Right forelimb (tissue), 1 donor: Measurements from ENCODE around the gene HOTAIR.

Source experiments
- DNase-seq: peaks from one replicate; pipeline ENCODE4 v3.0.0-alpha.2; 2018

The HOTAIR gene

DNA sequence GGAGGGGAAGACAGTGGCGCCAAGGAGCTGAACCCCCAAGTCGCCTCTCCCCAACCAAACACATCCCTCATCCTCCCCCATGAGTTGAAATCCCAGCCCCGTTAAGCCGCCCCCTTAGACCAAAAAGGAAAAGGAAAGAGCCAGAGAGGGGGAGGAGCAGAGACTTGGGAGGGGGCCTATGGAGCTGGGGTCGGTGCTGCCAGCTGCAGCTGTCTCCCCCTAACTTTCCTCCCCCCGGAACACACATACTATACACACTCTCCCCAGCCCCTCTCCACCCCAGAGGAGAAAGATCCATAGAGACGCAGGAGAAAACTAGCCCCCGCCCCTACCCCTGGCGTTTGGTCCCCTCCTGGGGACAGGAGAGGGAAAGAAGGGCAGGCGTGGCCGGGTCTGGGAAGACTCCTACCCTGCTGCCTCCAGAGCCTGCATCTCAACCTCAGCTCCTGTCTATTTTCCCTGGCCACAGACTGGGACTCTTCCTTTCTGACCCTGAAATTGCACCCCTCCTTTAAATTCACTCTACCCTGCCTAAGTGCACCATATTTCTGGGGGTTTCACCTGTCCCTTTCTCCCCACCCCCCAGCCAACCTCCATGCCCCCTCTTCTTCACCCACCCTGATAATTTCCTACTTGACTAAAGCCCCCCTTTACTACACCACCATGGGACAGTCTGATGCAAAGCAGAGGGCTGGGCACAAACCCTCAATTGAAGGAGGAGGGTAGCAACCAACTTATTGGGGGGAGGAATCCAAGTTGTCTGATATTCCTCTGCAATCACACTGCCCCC, 23.6 kb upstream of the HOTAIR start:
- no peak for DNase-seq

DNA sequence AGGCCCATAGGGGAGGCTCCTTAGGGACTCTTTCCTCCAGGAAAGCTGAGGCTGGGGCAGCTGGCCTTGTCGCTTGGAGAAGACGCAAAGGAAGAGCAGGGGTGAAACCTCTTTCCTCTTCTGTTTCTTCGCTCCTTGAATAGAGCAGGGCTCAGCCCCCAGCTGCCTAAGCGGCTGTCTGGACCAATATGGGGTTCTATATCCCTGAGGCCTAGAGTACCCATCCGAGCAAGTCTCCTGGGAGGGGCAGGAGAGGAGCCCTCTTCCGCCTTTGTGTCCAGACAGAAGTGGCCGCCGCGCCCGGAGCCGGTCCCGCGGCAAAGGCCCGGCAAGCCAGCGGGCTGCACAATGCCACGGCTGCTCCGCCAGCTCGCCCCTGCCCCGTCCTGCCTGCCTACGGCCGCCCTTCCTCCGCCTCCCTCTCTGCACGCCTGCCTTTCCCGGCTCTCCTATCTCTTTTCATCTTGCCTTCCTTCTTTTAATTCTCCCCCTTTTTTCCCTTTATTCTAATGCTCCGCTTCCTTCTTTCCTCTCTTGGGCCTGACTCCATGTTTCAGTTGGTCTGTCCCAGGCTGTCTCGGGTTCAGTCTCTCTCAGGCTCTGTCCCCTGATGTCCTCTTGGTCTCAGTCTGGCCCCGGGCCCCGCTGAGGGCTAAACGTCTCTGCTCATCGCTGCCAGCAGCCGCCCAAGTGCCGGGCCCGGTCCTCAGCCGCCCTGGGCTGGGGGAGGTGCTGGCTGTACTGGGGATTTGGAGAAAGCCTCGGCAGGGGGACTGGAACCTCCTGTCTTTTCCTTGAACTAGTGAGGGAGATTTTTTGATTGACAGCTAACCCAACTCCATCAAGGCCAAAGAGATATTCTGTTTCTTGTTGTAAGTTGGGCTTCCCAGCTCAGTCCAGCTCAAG, 22.7 kb upstream of the HOTAIR start:
- DNase-seq: no peak

DNA sequence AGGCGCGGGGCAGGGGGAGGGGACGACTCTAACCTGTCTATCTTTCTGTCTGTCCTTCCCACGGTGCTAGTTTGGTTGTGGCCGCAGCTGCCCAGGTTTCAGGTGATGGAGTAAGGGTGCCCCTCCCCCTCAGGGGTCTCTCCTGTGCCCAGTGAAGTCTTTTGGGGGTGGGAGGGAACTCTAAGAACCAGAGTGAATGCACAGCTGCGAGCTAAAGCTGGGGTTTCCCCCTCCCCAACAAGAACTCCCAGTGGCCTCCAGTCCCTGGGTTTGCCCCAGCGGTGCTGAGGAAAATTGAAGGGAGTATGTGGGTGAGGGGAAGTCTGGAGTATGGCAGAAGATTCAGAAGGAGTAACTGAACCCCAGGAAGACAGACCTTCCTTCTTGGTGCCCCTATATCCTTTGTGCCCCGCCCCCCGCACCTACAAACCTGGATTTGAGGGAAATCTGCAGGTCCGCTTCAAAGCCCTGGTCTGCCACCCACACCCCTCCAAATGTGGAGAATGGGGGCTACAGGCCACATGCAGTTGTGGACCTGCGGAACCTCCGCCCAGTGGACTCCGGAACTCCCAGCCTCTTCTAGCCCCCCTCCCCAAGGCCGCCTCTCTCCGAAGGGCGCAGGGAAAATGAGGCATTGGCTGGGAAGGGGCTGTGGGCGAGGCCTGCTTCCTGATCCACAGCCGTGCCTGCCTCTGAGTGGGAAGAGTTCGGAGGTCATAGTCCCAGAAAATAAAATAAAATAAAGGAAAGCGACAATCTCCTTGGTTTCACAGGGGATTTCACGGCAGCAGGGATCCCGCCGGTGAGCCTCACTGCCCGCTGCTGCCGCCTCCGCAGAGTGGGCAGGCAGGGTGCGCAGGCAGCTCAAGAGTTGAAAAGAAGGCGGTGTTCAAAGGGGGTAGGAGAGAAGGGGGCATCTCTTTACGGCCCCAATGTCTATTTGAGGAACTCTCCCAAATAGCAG, 21.8 kb upstream of the HOTAIR start:
- DNase-seq: no peak

DNA sequence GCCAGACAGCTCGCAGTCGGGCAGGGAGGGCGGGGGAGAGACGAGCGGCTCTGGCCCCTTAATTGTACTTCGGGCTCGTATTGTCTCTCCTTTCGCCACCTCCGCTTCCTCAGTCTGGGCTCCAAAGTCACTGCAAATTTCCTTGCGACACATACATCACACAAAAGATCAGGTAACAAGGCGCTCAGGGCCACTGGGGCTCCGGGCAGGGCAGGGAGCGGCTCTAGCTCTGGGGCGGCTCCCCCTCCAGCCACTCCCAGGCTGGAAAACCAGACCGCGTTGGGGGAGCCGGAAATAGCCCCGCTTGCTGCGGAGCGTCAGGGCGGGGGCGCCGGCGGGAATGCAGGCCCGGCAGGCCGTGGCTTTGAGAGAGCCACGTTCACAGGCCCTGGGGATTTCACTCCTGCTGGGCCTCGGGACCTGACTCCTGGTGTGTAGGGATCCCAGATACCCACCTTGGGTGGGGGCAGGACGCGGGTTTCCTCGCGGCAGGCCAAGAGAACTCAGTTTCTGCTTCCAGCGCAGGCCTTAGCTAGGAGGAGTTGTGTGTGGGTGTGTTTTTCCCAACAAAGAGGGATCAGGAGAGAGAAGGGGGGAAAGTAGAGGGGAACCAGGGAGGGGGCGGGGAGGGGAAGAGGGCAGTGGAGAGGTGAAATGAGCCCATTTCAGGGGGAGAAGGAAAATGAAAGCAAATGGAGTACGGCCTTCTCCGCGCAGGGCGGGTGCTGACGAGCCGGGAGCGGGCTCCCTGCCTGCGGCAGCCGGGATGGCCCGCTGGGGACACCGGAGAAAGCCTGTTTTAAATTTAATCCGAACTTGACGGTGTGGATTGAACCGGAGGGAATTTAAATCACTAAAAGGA, 20.9 kb upstream of the HOTAIR start:
- no peak for DNase-seq

DNA sequence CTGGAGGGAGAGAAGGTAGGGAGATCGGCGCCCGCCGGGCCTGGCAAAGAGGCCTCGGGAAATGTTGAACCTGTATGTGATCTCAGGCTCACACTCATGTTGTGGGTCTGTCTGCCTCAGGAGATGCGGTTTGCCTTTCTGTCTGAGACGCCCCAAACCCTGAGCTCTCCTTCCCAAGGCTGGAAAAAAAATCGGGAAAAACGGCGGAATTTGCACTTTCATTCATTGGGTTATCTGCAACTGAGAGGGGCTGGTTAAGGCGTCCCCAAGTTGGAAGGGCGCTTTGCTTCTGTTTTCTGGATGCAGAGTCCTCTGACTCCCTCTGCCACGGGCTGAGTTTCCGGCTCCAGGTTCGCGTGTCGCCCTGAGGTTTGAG, 20.2 kb upstream of the HOTAIR start:
- no peak for DNase-seq

DNA sequence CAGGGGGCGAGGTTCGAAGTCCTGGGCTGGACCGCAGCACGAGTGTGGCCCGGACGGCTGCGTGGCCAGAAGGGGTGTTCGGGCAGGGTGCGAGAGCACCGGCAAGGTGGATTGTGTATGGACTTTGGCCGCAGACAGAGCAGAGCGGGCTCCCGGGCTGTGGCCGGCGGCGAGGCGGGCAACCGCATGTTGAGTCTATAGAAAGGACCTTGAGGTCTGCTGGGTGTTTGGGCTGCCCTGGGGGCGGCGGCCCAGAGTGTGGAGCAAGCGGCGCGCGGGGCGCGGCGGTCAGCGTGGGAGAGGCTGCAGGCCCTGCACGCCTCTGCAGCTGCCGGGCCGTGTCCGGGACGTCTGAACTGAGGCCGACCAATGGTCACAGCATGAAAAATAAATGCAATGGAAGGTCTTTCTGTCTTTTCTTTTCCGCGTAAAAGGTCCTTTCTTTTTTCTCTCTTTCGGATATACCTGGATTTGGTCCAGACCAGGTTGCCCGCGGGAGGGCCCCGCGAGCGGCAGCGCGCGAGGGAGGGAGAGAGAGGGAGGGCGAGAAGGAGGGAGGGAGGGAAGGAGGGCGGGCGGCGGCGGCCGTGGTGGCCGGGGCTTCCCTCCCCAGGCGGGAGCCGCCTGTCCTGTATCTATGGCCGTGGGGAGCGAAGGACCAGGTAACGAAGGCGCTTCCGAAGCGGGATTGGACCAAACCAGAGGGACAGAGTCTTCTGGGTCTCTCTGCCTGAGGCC, 19.7 kb upstream of the HOTAIR start:
- DNase-seq: no peak

DNA sequence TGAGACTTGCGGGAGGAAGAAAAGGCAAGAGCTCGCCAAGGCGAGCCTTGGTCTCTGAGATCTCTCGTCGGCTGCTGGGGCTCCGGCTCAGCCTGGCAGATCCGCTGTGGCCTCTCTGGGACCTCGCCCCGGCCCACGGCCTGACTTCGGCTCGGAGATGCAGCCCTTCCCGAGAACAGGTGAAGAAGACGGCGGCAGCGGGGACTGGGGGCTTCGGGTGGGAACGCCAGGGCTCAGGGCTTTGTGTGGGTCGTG, 19.2 kb upstream of the HOTAIR start:
- no peak for DNase-seq

DNA sequence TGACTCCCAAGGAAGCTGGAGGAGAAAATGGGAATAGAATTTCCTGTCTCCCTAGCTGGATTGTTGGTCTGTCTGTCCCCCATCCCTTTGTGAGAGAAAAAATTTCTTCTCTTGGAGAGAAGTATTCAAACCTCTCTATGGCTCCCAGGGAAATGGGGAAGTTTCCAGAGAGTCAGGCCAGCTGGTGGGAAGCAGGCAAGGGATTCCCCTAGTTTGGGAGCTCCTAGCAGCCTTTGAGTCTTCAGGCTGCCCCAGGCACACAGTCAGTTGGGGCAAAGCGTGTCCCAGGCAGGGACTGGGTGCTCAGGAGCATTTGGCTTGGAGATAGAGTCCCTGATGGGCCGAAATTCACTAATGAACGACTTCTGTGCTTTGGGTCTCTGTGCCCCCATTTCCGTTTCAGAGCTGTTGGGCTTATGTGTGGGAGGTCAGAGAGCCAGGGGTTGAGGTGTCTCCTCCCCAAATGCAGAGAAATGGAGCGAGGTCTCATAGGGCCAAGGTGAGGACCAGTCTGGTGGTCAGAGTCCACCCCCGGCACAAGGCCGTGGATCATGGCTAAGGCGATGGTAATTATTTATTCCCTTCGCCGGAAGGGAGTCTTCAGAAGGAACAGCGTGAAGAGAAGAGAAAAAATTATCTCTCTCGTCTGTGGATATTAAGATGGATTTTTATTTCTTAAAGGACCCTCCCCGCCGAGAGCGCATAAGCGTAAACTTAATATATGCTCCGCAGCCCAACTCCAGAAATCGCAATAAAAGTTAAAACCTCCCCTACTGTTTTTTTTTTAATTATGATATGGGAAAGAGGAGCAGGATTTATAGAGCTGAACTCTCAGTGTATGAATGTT, 18.6 kb upstream of the HOTAIR start:
- DNase-seq: no peak

DNA sequence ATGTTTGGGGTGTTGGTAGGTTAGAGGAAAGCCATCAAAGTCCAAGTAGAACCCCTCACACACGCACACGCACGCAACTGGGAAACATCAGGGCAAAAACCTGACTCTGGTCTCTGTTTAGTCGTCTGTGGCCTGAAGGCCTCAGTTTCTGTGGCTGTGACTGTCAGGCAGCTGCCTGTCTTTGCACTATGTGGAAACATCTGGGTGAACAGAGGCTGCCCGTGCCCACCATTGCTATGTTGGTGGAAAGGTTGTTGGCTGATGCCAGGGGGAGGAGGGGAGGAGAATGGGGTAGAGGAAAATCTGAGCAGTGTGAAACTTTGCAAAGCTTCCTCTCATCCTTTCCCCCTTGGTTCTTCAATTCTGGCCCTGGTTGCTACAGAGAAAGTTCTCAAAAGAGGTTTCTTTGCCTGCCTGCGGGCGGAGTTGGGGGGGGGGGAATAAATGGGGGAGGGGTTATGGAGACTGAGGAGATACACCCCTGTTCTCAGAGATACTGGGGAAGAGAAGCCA, 17.7 kb upstream of the HOTAIR start:
- DNase-seq: no peak

DNA sequence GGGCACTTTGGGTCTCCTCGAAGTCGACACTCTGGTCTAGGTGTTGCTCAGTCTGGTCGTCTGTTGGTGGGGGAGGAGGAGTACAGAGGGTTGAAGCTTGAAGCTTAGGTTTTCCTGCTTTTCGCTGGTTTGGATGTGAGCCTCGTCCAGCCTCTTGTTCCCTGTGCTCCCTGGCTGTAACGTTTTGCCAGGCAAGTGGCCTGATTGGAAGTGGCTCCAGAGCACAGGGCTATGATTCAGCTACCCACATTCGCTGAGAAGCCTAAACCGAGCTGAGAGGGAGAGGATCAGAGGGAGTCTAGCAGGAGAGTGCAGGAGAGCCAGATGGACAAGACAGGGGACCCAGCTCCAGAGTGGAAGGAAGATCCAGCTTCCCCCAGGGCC, 16.3 kb upstream of the HOTAIR start:
- DNase-seq: no peak

DNA sequence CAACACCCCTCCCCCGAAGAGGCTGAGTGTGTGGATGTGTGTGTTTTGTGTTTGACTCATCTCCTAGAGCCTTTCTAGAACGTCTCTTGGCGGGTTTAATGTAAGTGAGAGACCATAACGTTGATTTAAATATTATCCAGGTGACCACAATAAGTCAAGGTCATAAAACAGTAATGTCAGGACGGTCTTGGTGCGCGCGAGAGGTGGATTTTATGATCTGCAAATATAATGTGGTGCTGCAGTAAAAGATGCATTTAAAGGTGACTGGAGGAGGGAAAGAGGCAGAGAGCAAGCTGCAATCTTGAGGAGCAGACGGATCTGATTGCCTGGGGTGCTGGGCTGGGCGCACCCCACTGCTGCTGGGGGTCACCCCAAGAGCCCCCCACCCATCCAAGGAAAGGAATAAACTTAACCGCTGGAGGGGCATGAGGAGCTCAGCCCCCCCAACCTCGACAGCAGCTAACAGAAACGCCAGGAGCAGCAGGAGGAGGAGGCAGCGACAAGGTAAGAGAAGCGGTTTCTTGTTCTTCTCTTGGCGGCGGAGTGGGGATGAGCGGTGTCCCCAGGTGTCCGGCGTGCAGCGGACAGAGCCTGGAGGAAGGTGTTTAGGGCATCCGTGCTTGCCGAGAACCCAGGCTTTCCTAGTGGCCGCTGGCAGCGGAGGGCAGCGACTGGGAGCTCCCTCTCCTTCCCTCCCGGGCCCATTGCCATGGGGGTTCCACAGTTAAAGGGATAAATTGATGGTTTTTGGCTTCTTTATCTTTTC, 15.7 kb upstream of the HOTAIR start:
- no peak for DNase-seq

DNA sequence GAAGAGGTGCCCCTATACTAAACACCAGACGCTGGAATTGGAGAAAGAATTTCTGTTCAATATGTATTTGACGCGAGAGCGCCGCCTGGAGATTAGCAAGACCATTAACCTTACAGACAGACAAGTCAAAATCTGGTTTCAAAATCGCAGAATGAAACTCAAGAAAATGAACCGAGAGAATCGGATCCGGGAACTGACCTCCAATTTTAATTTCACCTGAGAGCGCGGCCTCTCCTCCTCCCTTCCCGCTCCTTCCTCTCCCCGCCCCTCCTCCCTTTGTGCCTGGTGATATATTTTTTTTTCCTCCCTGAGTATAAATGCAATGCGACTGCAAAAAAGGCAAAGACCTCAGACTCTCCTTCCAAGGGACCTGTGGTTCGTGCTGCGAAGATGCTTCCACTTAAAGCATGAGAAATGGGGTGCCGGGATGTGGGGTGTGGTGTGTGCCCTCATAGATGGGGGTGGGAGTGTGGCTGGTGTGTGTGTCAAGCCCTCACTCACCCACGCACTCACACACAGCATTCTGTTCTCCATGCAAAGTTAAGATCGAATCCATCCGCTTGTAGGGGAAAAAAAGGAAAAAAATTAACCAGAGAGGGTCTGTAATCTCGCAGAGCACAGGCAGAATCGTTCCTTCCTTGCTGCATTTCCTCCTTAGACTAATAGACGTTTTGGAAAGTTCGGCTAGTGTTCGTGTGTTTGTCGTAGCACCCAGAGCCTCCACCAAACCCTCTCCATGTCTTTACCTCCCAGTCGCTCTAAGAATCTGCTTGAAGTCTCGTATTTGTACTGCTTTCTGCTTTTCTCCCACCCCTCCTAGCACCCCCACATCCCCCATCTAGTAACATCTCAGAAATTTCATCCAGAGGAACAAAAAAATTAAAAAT, 14.7 kb upstream of the HOTAIR start:
- no peak for DNase-seq

DNA sequence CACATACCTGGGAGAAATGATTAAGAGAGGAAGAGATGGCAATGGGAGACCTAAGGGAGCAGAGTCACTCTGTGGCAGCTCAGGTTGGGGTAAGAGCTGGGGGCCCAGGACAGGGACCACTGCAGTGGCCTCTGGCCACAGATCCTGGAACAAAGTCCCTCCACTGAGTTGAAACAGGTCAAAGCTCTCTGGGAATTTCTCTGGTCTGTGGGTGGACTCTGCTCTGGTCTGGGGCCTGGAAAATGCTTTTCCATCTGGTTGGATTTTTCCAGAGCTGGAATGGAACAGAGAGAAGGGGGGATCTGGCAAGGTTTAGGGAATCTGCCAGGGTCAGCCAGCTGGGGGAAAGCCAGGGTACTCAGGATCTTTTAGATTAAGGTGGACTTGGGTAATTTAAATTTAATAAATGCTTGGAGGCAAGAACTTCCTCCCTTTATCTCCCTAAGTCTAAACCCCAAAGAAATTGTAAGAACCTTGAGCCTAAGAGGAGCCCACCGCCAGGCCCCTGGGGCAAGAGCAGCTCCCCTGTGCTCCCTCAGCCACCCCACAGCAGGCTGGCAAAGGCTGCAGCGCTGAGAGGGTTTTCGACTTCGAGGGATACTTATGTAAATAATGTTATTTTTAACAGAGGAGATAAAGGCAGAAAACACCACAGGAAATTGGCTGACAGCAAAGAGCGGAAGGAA, 13.9 kb upstream of the HOTAIR start:
- no peak for DNase-seq

DNA sequence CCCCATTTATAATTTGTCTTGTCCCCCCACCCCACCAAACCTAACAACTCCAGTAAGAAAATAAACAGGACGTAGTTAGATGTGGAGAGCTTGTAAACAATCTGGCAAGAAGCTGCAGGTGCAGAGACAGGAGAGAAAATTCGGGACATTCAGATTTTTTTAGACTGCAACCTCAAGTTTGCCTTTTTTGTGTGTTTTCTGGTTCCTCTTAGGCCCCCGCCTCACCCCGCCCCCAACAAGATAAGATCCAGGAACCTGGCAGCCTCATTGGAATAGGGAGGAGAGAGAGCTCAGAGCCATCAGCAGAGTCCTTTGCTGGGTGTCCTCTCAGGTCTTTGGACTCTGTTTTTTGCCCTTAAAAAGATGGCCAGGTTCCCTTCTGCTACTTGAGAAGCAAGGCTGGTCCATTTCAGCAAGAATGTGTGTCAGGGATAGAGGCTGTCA, 13.1 kb upstream of the HOTAIR start:
- no peak for DNase-seq

DNA sequence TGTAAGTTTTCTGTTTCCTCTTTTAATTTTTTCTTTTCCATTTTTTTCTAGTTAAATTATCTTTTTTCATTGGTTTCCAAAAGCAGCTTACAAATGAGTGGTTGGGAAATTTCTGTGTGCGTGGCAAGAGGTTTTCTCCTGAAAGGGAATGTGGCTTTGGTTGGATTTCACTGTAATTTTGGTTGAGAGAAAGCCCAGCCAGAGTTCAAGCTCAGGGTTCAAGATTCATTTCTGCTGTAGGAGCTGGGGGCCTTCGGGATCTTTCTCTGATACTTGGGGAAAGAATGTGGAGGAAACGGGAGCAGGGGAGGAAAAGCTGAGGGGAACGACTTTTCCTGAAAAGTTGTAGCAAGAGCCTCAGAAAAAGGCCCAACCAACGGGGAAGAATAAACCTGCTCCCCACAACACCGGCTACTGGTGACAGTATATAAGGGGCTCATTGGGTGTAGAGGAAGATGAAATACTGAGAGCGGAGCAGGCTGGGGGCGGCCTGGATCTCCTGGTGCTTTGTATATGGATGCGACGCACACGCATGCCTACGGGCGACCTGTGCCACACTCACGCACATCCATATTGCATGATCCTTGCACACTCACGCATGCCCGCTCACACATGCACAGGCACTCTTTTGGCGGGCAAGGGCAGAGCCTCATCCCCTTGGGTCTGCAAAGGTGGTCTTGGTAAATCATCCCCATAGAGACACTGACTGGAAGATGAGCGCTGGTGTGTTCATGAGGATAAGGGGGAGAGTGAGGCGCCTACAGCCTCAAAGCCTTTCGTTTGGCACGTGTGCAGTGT, 12.1 kb upstream of the HOTAIR start:
- DNase-seq: no peak

DNA sequence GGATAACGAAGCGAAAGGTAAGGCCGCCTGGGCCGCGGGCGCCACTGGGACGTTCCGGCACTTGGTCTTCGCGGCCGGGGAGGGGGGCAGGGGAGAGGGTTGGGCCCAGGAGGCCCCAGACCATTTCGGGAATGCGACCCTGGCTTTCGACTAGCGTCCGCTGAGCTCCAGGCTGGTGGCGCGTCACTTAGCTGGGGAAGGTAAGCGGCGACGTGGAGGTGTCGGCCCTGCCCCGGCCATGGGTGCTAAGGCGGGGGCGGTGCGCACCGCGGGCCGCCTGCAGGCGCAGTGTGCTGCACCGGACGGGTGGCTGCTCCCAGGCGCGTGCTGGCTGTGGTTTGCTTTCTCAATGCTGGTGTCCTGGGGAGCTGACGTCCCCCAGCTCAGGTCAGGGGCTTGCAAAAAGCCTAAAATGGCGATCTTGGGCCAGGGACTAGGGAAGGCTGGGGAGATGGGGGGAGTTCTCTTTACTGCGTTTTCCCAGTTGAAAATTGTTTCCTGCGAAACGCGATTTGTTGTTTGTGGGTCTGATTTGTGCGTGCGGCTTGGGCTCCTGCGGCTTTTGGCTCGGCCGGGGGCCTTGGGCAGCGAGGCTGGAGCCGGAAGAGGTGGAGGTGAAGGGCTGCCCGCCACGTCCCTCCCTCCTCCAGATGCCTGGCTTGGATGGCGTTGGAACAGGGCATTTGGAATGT, 11.4 kb upstream of the HOTAIR start:
- no peak for DNase-seq

DNA sequence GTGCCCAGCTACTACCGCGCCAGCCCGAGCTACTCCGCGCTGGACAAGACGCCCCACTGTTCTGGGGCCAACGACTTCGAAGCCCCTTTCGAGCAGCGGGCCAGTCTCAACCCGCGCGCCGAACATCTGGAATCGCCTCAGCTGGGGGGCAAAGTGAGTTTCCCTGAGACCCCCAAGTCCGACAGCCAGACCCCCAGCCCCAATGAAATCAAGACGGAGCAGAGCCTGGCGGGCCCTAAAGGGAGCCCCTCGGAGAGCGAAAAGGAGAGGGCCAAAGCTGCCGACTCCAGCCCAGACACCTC, 10.9 kb upstream of the HOTAIR start:
- no peak for DNase-seq
